IMR-90 (cell line): ENCODE results near the gene GSTM3. TPM values are rescaled to one million over a fixed set of nuclear protein-coding genes. Genes with fewer than 3 reads are reported as not detected.

Experiments
- ATAC-seq: fragments of 200-7000 bp; cut with Tn5 transposase; 2 replicates; pipeline ENCODE4 v1.9.1; 2020; ENCODE audit warnings: low read depth, mild to moderate bottlenecking, moderate library complexity
- BruUV-seq: library from RNA; stranded (reverse); fragments of 400-500 nt; replicated peaks from 2 replicates; lab custom pipeline; 2021; lab: Mats Ljungman, UMichigan
- CTCF ChIA-PET: fragments of 300-600 bp; formaldehyde crosslinking; extraction: SDS; loops from one replicate; lab custom pipeline; 2021; ENCODE audit warnings: antibody characterized with exemption; lab: Yijun Ruan, JAX
- POLR2A ChIA-PET: fragments of 300-600 bp; sonication (Branson Sonifier 250); formaldehyde crosslinking; loops from one replicate; lab custom pipeline; 2022; ENCODE audit warnings: antibody characterized with exemption; ENCODE audit not compliant: unreplicated experiment; lab: Charles Lee
- DNase-seq: peaks from one replicate; pipeline ENCODE4 v3.0.0; 2013
- H2AFZ ChIP-seq: replicated peaks from 2 replicates; pipeline ENCODE3; 2013; ENCODE audit warnings: low read length, mild to moderate bottlenecking; ENCODE audit not compliant: poor library complexity
- H2AK5ac ChIP-seq: 2 replicates; pipeline ENCODE4 v1.6.1; 2013; ENCODE audit warnings: low read depth, low read length, inconsistent platforms
- H2AK9ac ChIP-seq: replicated peaks from 2 replicates; pipeline ENCODE3; 2013; ENCODE audit warnings: mild to moderate bottlenecking, low read depth, low read length, moderate library complexity; ENCODE audit not compliant: poor library complexity
- H2BK120ac ChIP-seq: 2 replicates; pipeline ENCODE4 v1.6.1; 2013; ENCODE audit warnings: low read depth, low read length, inconsistent platforms
- H2BK15ac ChIP-seq: 3 replicates; pipeline ENCODE4 v1.6.1; 2013; ENCODE audit warnings: low read depth, low read length, inconsistent platforms
- H2BK20ac ChIP-seq: 2 replicates; pipeline ENCODE4 v1.6.1; 2013; ENCODE audit warnings: low read depth, mild to moderate bottlenecking, inconsistent platforms, low read length, moderate library complexity
- H2BK5ac ChIP-seq: 2 replicates; pipeline ENCODE4 v1.6.1; 2013; ENCODE audit warnings: mild to moderate bottlenecking, low read depth, low read length, inconsistent platforms; ENCODE audit not compliant: poor library complexity, severe bottlenecking
- H3K14ac ChIP-seq: replicated peaks from 2 replicates; pipeline ENCODE4 v1.6.1; 2013; ENCODE audit warnings: low read depth, low read length, inconsistent platforms
- H3K18ac ChIP-seq: 2 replicates; pipeline ENCODE4 v1.6.1; 2013; ENCODE audit warnings: low read depth, low read length, control low read depth
- H3K23ac ChIP-seq: 2 replicates; pipeline ENCODE4 v1.6.1; 2013; ENCODE audit warnings: low read depth, low read length, inconsistent platforms
- H3K27ac ChIP-seq: 2 replicates; pipeline ENCODE4 v1.5.1; 2013; ENCODE audit warnings: mild to moderate bottlenecking, control low read depth, low read length; ENCODE audit not compliant: insufficient read depth
- H3K27me3 ChIP-seq: 2 replicates; pipeline ENCODE4 v1.6.1; 2013; ENCODE audit warnings: low read length; ENCODE audit not compliant: control insufficient read depth, insufficient read depth
- H3K36me3 ChIP-seq: 2 replicates; pipeline ENCODE4 v1.6.1; 2013; ENCODE audit warnings: low read length, mixed read lengths; ENCODE audit not compliant: control insufficient read depth, insufficient read depth
- H3K4ac ChIP-seq: 2 replicates; pipeline ENCODE4 v1.6.1; 2013; ENCODE audit warnings: low read depth, low read length, inconsistent platforms
- H3K4me1 ChIP-seq: 2 replicates; pipeline ENCODE4 v1.6.1; 2013; ENCODE audit warnings: low read length, mixed read lengths; ENCODE audit not compliant: control insufficient read depth, insufficient read depth
- H3K4me2 ChIP-seq: 2 replicates; pipeline ENCODE4 v1.6.1; 2013; ENCODE audit warnings: low read depth, mild to moderate bottlenecking, control low read depth, low read length, moderate library complexity
- H3K4me3 ChIP-seq: 2 replicates; pipeline ENCODE4 v1.5.1; 2013; ENCODE audit warnings: low read depth, mild to moderate bottlenecking, control low read depth, low read length, moderate library complexity; ENCODE audit not compliant: insufficient read depth
- H3K56ac ChIP-seq: 2 replicates; pipeline ENCODE4 v1.6.1; 2013; ENCODE audit warnings: low read length, inconsistent platforms; ENCODE audit not compliant: insufficient read depth; ENCODE audit errors: extremely low read depth
- H3K79me1 ChIP-seq, 2 experiments: 2 replicates each; pipeline ENCODE4 v1.6.1; 2013; ENCODE audit warnings: low read length in 2 of 2, inconsistent platforms in 1 of 2, low read depth in 1 of 2
- H3K9ac ChIP-seq: 2 replicates; pipeline ENCODE4 v1.6.1; 2013; ENCODE audit warnings: low read depth, low read length, control low read depth
- H3K9me1 ChIP-seq: 2 replicates; pipeline ENCODE4 v1.6.1; 2013; ENCODE audit warnings: low read length, inconsistent platforms; ENCODE audit not compliant: insufficient read depth
- H3K9me3 ChIP-seq: 2 replicates; pipeline ENCODE4 v1.6.1; 2013; ENCODE audit warnings: low read length; ENCODE audit not compliant: control insufficient read depth, insufficient read depth
- H4K20me1 ChIP-seq: 2 replicates; pipeline ENCODE4 v1.6.1; 2013; ENCODE audit warnings: low read length, inconsistent platforms; ENCODE audit not compliant: insufficient read depth
- H4K5ac ChIP-seq: 2 replicates; pipeline ENCODE4 v1.6.1; 2013; ENCODE audit warnings: mild to moderate bottlenecking, low read depth, low read length, control low read depth
- H4K8ac ChIP-seq, 2 experiments: 2 replicates each; pipeline ENCODE4 v1.6.1; 2013; ENCODE audit warnings: low read depth in 2 of 2, low read length in 2 of 2, control low read depth in 1 of 2, inconsistent platforms in 1 of 2
- H4K91ac ChIP-seq: 2 replicates; pipeline ENCODE4 v1.6.1; 2013; ENCODE audit warnings: low read depth, low read length, inconsistent platforms; ENCODE audit not compliant: insufficient read depth
- MAZ ChIP-seq: IDR thresholded peaks from 2 replicates; pipeline ENCODE4 v1.6.1; 2012; ENCODE audit warnings: low read depth, mild to moderate bottlenecking, low read length, improper control_type of control experiment, moderate library complexity, borderline replicate concordance
- MXI1 ChIP-seq: IDR thresholded peaks from 2 replicates; pipeline ENCODE4 v1.6.1; 2012; ENCODE audit warnings: low read depth, mild to moderate bottlenecking, low read length, moderate library complexity, borderline replicate concordance
- POLR2A ChIP-seq: IDR thresholded peaks from 2 replicates; pipeline ENCODE4 v1.6.1; 2012; ENCODE audit warnings: mild to moderate bottlenecking, low read depth, low read length
- RCOR1 ChIP-seq: IDR thresholded peaks from 2 replicates; pipeline ENCODE4 v1.6.1; 2012; ENCODE audit warnings: mild to moderate bottlenecking, low read length, improper control_type of control experiment; ENCODE audit not compliant: insufficient replicate concordance
- SMC3 ChIP-seq: fragments of 150-350 bp; IDR thresholded peaks from 2 replicates; pipeline ENCODE4 v1.6.1; 2016; ENCODE audit warnings: low read depth, mild to moderate bottlenecking, antibody characterized with exemption, low read length, moderate library complexity
- WGBS, 2 experiments: methylation state at CpG; one replicate each; pipeline versions ENCODE4 v1.1.5 to v1.1.7; 2013; ENCODE audit warnings: missing lambda C conversion rate in 2 of 2; ENCODE audit not compliant: insufficient read length in 1 of 2; ENCODE audit errors: extremely low coverage in 2 of 2; 5-methylcytosine and 5-hydroxymethylcytosine counted together
- dilution Hi-C: fragments of 300-500 bp; cut with HindIII; formaldehyde crosslinking; loops from one replicate; pipeline ENCODE4 v1.14.3; 2018; ENCODE audit warnings: low sequenced_read_pairs; ENCODE audit not compliant: unreplicated experiment
- in situ Hi-C: fragments of 300-500 bp; cut with MboI; formaldehyde crosslinking; loops from 3 replicates; pipeline ENCODE4 v1.14.3; 2019; ENCODE audit warnings: low sequenced_read_pairs, inconsistent platforms, mixed read lengths
- intact Hi-C: fragments of 100-400 bp; cut with micrococcal nuclease; formaldehyde crosslinking; loops from 2 replicates; pipeline ENCODE4 v1.10.0; 2022
- polyA plus RNA-seq, 3 experiments: library from polyadenylated mRNA; depleted of rRNA; stranded (reverse); fragments of >200 nt; gene quantifications; 2 replicates each; pipeline ENCODE4 v1.2.3, GENCODE V29; 2012; ENCODE audit warnings: low replicate concordance in 1 of 3
- total RNA-seq: library from RNA; depleted of rRNA; stranded (reverse); fragments of >200 nt; gene quantifications from 2 replicates; pipeline ENCODE4 v1.2.3, GENCODE V29; 2012

GSTM3 gene
- total and polyA plus RNA-seq, 2 of the 4 experiments (the other 2 are of a cell fraction): 102 to 131 TPM

GRCh38 chr1:109739738-109740614, 862 bp downstream of the GSTM3 start:
- Histone ChIP-seq H3K14ac (peak overlapping the region; percentile 73), H4K20me1 (no peaks in the 10 kb centered on the region), H3K4ac (peak overlapping the region; percentile 85), H2BK120ac (peak overlapping the region; percentile 53), H3K18ac (peak overlapping the region; percentile 25), H3K27ac (peak overlapping the region; percentile 38), H3K4me3 (peak overlapping the region; percentile 59), H3K4me2 (peak overlapping the region; percentile 93), H3K4me1 (no peaks in the 10 kb centered on the region), H3K79me1 (peaks cover 0 to 10% of the 10 kb centered on the region in 2 experiments; a peak in 3 of 4 replicates), H2AK9ac (peak overlapping the region; percentile 83), H3K9me1 (peaks cover 8% of the 10 kb centered on the region), H2AK5ac (peak overlapping the region; percentile 75; the same call in 1 of the 2 replicates), H3K9me3 (no peaks in the 10 kb centered on the region), H3K27me3 (peaks cover 8% of the 10 kb centered on the region), H4K5ac (peak overlapping the region; percentile 35), H2BK5ac (peak overlapping the region; percentile 29), H2BK15ac (peak overlapping the region; percentile 70; the same call in 1 of the 3 replicates), H3K36me3 (peaks cover 12% of the 10 kb centered on the region), H4K91ac (peak overlapping the region; percentile 63; the same call in 1 of the 2 replicates), H3K56ac (peak overlapping the region; percentile 34; the same call in 1 of the 2 replicates), H3K9ac (peak overlapping the region; percentile 52), H2BK20ac (peak overlapping the region; percentile 58; the same call in 1 of the 2 replicates), H3K23ac (peak overlapping the region; percentile 77), H4K8ac (peak overlapping the region; percentile 22 to 79; a peak in 3 of 4 replicates), H2AFZ (peak overlapping the region; percentile 99)
- dilution Hi-C loops: no loop called here
- ChIA-PET POLR2A (interaction anchor here (0.6 kb wide), 1 partner anchor 191 kb away, joined by 7 read pairs; the partner anchor contains the start of gene GNAI3), CTCF (no interaction called here)
- TF ChIP-seq MXI1 (0 out of 2 replicates have a peak, but pooled peaks have one; percentile 45), POLR2A (peak; percentile 90), SMC3 (no peak), MAZ (peak; percentile 95), RCOR1 (no peak)
- WGBS, 2 experiments: 3% methylated on average over 53 of the region's 86 CpGs; no CpG with 5 or more reads in 1 of the 2 experiments
- peak; percentile 99 for ATAC-seq
- DNase-seq: peak; percentile 55
- no TSS peak for BruUV-seq
- intact Hi-C loops: no loop called here
- in situ Hi-C loops: no loop called here
